Right kidney (tissue), 1 donor: ENCODE measurements around the gene DGKH.
"Not testable (repeated sequence)": the region's sequence is repeated elsewhere in the genome, so short reads cannot be mapped to it uniquely, and the experiment has no call there.

Source experiments
- DNase-seq: peaks from one replicate; pipeline ENCODE4 v3.0.0-alpha.2; 2016

Gene DGKH

DNA sequence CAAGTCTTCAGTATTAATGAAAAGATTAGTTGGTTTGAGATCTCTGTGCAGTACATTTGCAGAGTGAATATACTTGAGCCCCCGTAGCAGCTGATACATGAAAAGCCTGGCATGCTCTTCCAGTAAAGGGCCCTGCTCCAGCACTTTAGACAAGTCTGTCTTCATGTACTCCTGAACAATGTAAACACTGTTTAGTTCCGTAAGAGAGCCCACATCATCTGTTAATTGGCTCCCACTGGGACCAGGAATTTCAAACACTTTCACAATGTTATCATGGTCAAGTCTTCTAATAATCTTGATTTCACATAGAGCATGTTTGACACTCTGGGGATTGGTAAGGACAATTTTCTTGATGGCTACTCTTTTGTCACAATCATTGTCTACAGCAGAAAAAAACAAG, 22.2 kb downstream of the DGKH start:
- DNase-seq, result not testable (repeated sequence)

DNA sequence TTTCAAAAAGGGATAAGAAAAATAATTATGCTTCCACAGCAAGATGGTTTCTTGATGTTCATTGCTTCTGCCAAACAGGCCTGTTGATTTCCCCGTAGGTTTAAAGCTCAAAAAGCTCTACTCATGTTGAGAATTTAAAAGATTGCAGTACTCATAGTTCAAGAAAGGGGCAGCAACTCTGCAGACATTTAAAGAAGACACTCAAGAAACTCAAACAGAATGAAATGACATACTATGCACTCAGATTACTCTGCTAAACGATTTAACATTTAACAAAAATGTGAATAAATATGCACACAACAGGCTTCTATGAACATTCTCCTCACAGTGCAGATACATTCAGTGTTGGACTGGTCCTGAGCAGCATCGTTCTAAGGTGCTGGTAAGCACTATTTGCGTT, 22.7 kb downstream of the DGKH start:
- not testable (repeated sequence) for DNase-seq

DNA sequence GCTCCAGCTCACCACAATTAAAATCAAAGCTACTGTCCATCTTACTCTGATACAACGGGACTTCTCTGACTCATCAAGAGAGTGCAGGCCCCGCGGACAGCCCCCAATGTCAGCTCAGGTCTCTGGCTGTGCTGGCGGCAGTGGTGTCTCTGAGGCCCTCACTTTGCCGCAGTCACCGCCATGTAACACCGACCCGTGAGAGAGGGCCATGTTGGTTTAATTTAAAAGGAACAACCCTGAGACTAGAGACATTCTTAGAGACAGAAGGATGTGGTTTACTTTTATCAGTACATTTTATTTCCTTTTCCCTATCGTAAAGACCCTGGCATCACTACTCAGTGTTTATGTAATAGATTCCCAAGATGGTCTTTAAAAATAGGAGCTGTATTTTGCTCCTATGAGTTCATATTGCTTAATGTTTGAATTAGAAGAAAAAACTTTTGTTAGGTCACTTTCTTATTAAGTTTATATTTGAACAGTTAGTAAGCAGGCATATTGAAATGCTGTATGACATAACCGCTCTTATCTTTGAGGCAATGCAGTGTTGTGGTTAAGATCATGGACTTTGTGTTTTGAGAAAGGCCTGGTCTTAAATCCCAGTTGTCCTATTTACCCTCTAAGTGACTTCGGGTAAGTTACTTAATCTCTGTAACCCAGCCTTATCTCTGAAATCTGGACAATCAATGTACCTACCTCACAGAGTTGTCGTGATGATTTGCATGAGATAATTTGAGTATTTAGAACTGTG, 23.4 kb downstream of the DGKH start:
- no peak for DNase-seq

DNA sequence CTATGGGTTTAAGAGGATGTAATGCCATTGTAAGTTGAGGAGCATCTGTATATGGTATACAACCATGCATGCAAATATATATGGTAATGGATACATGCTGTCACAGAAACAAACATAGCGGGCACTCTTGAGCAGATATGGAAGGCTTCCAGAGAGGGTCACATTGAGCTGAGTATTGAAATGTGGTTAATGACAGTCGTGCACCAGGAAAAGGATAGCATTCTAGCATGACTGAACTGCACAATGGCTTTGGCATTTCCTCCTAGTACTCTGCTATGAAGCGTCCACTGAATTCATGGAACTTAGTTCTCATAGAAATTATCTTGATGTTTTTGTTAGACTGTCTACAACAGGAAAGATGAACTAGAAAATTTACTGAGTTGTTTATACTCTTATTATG, 25.2 kb downstream of the DGKH start:
- DNase-seq, result no peak

DNA sequence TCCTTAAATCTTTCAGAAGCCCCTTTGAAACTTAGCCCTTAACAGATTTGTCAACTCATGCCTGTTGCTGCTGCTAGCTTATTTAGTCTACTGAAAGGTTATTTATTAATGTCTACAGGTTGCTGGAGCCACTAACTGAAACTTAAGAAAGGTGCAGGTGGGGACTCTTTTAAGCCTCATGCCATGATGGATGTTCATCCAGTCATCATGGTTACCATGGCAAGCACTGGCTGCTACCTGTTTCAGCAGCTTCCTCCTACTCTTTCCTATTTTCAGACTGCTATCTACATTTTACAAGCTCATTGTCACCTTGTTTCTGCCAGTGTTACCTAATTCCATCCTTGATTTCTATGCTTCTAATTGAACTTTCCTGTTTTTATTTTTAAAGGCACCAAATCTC, 27.1 kb downstream of the DGKH start:
- DNase-seq, result no peak

DNA sequence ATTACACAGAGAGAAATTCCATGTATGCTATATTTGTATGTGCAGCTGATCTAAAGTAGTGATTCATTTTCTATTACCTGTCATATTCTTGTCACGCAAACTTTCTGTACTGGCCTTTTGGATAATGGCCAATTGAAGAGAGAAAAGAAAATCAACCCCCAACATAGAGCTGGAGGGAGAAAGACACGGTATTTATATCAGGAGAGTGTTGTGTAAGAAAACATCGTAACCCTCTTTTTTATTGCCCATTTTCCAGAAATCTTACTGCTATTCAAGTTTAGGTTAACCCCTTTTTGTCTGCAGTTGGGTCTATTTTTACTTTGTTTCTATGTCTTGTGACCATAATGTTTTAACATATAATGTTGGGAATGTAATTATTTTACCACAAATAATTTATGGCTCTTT, 27.9 kb downstream of the DGKH start:
- DNase-seq, result no peak

DNA sequence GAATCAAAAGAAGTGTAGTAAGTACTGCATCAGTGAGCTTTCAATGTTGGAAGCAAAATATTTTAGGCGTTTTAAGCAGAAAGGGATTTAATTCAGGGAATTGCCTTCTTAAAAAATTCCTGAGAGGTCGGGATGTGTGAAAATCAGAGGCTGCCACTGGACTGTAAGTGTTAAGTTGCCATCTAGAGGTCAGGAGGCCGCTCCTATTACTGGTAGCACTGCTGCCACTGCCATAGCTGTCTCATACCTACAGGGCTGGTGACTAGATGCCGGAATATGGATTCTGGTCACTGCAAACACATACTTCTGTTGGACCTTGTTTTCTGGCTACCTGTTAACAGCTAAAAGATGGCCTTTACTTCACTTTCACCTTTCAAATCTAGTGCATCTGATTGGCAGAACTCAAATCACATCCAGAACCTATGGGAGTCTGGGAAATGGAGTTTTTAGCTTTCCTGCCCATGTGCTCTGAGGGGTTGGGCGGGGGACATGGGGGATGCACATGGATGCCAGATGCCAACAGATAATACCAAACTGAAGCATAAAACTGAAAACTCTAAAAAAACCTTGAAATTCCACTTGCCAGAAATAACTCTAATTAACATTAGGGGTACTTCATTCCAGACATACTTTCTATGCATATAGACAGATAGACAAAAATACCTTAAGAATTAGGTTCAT, 29.8 kb downstream of the DGKH start:
- DNase-seq, result no peak

DNA sequence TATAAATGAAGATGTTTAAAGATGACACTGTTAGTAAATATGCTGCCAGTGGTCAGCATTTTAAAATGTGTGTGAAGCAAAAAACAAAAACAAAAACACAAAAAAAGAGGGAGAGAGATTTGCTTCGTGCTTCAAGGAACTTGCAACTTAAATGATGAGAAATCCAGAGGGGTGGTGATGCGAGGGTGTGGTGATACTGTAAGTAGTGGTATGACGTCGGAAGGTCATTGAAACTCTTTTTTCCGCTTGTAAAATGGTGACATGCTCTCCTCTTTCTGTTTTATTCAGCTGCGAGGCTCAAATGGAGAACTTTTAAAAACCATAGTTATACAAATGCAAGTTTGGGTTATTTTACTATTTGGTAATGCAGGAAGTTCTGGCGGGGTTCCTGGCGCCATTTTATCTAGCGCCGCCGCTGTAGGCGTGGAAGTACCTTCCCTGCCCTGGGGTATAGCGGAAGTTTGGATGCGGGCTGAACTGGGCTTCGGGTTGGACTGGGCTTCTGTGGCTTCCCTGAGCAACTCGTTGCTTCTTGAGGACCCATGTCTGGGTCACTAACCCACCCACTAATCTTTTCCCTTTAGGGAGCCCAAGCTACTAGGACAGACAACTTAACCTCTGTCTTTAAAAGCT, 34.8 kb downstream of the DGKH start:
- DNase-seq, result no peak

DNA sequence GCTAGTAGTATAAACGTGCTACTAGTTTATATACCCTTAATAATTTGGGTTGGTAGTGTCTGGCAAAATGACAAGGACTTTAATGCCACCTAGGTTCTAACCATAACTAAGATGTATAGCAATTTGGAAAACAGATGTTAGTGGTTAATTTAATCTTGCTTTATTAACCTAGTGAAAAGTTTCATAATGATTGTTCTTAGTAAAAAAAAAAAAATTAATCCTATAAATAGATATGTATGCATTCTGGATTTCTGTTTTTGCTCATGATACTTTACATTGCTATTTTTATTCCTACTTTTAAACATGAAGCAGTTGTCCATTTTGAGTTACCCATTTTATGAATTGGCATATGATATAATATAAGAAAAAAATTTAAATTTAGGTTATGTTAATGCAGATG, 36.3 kb downstream of the DGKH start:
- DNase-seq, result no peak

DNA sequence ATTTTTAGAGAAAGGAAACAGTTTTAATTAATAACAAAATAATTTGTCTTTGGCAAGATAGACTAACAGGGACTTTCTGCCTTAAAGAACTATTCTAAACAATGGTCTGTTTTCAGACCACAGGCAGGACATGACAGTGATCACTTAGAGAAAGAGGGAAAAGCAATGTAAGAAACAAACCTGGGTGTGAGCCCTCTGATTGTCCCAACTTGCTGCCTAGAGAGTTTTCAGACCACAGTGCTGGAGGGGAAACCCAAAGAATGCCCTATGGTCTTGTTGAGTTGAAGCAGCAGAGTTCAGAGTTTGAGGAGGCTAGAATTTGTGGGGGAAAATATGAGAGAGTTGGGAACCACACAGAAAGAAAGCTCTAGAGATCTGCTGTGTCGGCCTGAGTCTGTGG, 38.1 kb downstream of the DGKH start:
- no peak for DNase-seq

DNA sequence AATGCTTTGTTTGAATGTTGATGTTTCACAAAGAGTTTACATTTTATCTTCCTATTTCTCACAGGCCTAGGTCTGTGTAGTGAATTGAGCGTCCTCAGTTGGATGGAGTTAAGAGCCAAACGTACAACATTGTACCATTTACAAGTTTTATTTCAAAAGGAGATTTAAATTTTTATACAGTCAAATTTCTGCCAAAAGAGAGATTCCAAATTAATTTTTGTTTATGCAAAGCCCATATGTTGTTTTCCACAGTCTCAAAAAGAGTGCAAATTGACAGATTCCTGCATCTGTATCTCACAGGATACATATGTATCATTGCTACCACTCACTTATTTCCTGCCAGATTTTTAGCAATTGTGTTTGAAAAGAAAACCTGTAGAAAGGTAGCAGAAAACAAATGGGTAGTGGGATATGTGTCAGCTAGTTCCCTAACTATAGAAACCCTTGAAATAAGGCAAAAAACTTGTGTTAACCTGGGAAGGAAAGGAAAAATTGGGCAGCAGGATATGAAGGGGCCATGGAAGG, 46.1 kb downstream of the DGKH start:
- DNase-seq, result no peak

DNA sequence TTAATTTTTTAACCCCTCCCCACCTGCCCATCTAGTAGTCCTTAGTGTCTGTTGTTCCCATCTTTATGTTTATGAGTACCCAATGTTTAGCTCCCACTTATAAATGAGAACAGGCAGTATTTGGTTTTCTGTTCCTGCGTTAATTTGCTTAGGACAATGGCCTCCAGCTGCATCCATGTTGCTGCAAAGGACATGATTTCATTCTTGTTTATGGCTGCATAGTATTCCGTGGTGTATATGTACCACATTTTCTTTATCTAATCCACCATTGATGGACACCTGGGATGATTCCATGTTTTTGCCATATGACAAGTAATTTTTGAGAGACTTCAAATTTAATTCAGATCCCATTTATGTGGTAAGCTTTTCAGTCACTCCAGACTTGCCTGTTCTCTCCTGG, 47.8 kb downstream of the DGKH start:
- not testable (repeated sequence) for DNase-seq

DNA sequence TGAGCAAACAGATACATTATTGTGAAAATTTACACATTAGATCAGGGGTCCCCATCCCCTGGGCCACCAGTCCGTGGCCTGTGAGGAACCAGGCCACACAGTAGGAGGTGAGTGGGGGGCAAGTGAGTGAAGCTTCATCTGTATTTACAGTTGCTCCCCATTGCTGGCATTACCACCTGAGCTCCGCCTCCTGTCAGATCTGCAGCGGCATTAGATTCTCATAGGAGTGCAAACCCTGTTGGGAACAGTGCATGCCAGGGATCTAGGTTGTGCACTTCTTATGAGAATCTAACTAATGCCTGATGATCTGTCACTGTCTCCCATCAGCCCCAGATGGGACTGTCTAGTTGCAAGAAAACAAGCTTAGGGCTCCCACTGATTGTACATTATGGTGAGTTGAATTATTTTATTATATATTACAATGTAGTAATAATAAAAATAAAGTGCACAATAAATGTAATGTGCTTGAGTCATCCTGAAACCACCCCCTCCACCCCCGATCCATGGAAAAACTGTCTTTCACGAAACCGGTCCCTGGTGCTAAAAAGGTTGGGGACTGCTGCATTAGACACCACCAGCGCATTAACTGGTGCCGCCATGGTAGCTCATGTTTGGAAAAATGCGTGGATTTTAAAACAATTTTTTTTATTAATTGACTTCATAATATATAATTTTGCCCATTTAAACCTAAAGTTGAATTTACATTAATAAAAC, 51.7 kb downstream of the DGKH start:
- DNase-seq, result no peak

DNA sequence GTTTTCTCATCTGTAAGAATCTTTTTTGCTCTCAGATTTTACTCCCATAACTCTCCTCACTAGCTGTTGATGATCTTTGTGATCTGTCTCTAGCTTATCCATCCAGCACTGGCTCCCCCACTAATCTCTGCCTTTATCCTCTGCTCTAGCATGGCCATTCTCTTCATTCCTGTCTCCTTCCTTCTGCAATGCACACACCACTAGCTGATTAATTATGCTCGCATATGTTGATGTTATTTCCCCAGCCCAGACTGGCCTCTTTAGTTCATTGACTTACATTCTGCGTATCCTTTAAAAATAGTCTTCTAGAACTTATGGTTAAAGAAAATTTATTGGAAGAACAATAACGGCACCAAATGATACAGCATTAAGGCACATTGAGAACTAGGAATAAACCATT, 52.5 kb downstream of the DGKH start:
- DNase-seq, result no peak

DNA sequence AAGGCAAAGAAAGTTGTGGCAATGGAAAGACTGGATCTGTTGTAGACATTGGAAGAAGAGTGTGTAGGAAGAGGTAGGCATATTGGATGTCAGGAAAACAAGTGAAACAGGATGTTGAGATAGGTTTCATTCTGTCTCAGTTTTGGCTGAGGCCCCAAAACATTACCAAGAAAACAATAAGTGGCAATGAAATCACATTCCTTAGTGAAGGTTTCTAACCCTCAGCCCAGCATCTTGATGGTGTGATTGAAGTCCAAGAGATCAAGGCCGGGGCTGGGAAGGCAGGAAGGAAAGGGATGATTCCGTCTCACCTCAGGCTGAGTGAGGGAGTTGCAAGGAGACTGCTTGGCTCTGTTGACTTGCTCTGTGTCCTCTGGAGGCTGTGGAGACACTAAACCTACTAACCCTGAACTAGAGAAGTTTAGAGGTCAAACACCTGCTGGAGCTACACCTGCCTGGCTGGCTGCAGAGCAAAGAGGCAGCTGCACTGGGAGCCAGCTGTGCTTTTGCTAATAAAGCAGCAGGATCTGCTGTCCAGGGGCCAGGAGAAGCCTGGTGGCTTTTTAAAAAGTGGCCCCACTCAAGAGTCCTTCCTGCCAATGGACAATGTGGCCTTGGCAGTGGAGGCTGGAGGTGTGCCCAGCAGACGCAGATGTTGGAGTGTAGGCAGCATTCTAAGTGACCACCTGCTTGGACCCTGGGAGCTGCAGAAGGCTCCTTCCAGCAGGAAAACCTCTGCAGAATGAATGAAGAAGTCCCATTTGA, 53.6 kb downstream of the DGKH start:
- DNase-seq, result no peak

DNA sequence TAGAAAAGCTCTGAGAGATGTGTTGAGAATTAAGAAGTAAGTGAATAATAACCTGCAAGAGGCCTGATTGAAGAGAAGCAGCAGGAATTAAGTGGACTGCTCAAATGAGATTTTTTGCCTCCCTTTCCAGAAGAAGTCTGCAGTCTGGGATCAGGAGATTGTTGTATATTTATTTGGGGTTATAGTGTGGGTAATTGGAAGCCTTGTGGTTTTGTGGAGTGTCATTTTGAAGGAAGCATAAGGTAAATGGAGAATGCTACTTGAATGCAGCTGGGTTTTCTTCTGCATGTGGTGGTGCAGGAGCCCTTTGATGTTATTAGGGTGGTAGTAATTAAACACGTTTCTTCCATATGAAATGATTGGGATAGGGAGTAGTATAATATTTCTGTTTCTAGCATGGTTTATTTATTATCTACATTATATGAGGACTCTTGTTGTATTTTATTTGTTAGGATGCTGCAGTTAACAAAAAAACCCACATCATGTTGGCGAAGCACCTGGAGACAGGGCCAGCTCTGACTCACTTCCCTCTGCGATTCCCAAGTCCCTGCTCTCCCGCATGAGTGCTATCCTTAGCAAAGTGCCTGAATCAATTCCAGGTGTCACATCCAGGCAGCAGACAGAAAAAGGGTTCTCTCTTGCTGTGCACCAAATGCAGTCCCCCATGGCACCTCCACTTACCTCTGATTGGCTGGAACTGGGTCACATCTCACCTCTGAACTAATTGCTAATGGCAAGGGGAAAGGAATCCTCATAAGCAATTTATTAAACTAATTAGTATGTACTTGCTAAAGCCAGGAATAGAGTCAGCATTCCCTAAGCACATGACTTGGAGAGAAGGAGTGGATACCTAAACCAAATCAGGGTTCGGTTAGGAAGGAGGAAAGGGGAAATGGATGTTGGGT, 54.8 kb downstream of the DGKH start:
- DNase-seq, result no peak

DNA sequence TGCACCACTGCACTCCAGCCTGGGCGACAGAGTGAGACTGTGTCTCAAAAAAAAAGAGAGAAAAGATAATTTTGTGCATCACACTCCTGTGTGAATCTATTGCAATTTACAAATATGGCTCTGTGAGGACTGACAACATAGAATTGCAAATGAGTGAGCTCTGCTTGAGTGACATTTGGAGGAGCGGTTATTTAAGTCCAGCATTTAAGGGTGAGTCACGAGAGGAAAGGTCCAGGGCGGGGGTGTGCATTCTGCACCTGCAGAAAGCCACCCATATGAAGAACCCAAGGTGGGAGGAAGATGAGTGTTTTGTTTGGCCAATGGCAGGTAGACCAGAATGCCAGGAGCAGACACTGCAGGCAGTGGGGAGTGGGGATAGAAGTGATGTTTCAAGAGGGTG, 58.5 kb downstream of the DGKH start:
- no peak for DNase-seq

DNA sequence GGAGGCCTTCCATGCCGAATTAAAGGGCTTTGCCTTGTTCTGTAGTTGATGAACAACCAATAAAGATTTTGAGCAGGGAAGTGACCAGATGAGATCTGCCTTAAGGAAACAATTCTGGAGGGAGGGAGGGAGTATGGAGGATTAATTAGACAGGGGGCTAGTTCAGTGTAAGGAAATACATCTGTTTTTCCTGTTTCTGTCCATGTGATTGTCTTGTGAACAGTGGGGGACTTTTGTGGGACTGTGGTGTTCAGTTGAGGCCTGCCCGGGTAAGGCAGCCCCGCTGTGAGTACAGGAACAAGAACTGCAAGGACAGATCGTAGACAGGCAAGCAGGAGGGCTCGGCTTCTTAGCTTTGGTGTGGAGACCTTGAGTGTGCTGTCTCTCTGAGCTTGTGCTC, 59.0 kb downstream of the DGKH start:
- DNase-seq, result no peak

DNA sequence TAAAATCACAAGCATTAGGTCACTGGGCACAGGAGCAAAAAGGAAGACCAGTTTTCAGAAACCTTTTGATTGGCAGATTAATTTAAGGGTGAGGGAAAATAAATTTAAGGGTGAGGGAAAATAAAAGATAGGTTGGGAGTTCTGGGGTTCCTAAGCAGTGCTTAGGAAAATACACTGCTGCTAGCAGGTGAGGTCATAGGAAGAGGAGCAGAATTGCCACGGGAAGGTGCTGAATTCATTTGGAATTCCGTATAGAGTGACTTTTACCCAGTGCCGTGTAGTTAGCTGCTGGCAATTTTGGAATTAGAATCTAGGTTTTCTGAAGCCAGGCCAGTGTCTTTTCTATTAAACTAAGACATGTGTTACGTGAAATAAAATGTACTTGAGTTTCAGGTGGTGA, 59.8 kb downstream of the DGKH start:
- no peak for DNase-seq

DNA sequence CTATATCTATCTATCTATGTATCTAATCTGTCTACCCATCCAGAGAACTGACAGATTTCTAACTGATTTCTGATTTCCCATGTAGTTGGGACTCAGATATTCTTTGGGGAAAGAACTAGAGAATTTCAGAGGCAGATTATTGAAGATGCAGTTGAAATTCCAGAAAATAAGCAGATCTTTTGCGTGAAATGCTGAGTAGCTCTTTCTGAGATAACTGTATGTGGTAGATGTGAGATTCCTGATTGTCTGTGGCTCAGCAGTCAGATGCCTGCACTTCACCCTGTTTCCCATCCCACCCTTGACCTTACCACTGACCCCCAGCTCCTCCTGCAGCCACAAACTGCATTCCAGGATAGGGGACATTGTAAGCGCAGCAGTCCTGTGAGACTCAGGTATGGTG, 61.5 kb downstream of the DGKH start:
- DNase-seq, result no peak
